OCI-LY3 (cell line): Measurements from ENCODE around the gene GTF2IRD1.

Experiments used
- EZH2phosphoT487 ChIP-seq: fragments of 200-600 bp; shearing (Covaris generic); IDR thresholded peaks from 2 replicates; pipeline ENCODE4 v1.6.1; 2018; ENCODE audit warnings: antibody characterized with exemption, mixed run types, low read depth
- TF ChIP-seq, protein P1 (sequence below): fragments of 200-600, 300-600 bp; sonication (generic); IDR thresholded peaks from 2 replicates; pipeline ENCODE4 v1.5.1; 2014; ENCODE audit warnings: antibody characterized with exemption, low read length, low read depth

DNA sequence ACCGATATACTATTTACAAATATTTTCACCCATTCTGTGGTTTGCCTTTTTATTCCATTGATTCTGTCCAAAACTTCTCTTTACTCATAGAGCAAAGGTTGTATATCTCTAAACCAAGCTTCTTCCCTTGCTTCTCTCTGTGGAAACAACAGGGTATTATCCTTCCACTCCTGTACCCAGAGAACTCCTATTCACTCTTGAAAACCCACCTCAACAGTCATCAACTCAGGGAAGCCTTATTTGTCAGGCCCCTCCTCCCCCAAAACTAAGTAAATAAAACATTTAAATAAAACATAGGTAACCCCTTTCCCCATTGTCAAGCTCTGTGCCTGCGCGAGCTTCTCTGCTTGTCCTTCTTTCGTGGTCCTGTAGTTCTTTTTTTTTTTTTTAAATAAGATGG, 44.6 kb downstream of the GTF2IRD1 start:
- TF ChIP-seq, protein P1, sequence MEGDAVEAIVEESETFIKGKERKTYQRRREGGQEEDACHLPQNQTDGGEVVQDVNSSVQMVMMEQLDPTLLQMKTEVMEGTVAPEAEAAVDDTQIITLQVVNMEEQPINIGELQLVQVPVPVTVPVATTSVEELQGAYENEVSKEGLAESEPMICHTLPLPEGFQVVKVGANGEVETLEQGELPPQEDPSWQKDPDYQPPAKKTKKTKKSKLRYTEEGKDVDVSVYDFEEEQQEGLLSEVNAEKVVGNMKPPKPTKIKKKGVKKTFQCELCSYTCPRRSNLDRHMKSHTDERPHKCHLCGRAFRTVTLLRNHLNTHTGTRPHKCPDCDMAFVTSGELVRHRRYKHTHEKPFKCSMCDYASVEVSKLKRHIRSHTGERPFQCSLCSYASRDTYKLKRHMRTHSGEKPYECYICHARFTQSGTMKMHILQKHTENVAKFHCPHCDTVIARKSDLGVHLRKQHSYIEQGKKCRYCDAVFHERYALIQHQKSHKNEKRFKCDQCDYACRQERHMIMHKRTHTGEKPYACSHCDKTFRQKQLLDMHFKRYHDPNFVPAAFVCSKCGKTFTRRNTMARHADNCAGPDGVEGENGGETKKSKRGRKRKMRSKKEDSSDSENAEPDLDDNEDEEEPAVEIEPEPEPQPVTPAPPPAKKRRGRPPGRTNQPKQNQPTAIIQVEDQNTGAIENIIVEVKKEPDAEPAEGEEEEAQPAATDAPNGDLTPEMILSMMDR: no peak
- TF ChIP-seq EZH2phosphoT487: no peak
